K562 (cell line): ENCODE data around the gene DIP2C. TPM values are rescaled to one million over a fixed set of nuclear protein-coding genes. Genes with fewer than 3 reads are reported as not detected.

ENCODE experiments used
- ATAC-seq: fragments of 200-7000 bp; cut with Tn5 transposase; 3 replicates; pipeline ENCODE4 v1.9.1; 2020; ENCODE audit warnings: moderate library complexity
- BruUV-seq: library from RNA; stranded (reverse); fragments of 400-500 nt; replicated peaks from 2 replicates; lab custom pipeline; 2021; lab: Mats Ljungman, UMichigan
- CTCF ChIA-PET: fragments of 300-600 bp; formaldehyde crosslinking; extraction: SDS; loops from one replicate; lab custom pipeline; 2021; ENCODE audit warnings: low intra/inter-chr PET ratio; lab: Yijun Ruan, JAX
- POLR2A ChIA-PET: fragments of 300-600, 350-650 bp; sonication (Branson Sonifier 250); formaldehyde crosslinking; extraction: SDS; loops from one replicate; lab custom pipeline; 2021; ENCODE audit warnings: antibody characterized with exemption, inconsistent platforms; lab: Yijun Ruan, JAX
- DNase-seq, 4 experiments: peaks; one replicate each; pipeline versions ENCODE4 v3.0.0 to v3.0.0-alpha.2; 2011 to 2018; ENCODE audit warnings: low spot score in 3 of 4, mixed read lengths in 3 of 4; ENCODE audit errors: extremely low read depth in 1 of 4
- FAIRE-seq: peaks from 2 replicates; lab custom pipeline; 2011; peaks lifted over from hg19 to GRCh38; lab: Jason Lieb, UNC
- H2AFZ ChIP-seq: 2 replicates; pipeline ENCODE4 v1.6.0; 2011; ENCODE audit warnings: low read depth, low read length, control low read depth, inconsistent platforms
- H3K27ac ChIP-seq: fragments of 200-600 bp; 3 replicates; pipeline ENCODE4 v1.8.0; 2011; ENCODE audit warnings: low read depth, mild to moderate bottlenecking, control low read depth, inconsistent platforms, low read length, moderate library complexity, mixed read lengths; ENCODE audit errors: extremely low read depth
- H3K27me3 ChIP-seq, 2 experiments: fragments of 300-600 bp in 1 of 2; 2 replicates in 1 of 2; 3 replicates in 1 of 2; pipeline versions ENCODE4 v1.6.0 to v1.8.0; 2011; ENCODE audit warnings: inconsistent platforms in 2 of 2, low read length in 2 of 2, mild to moderate bottlenecking in 1 of 2, mixed read lengths in 1 of 2, moderate library complexity in 1 of 2; ENCODE audit not compliant: control insufficient read depth in 2 of 2, insufficient read depth in 2 of 2
- H3K36me3 ChIP-seq: fragments of 300-600 bp; 3 replicates; pipeline ENCODE4 v1.8.0; 2011; ENCODE audit warnings: mild to moderate bottlenecking, low read length, inconsistent platforms; ENCODE audit not compliant: control insufficient read depth, insufficient read depth
- H3K4me1 ChIP-seq, 2 experiments: fragments of 200-600 bp in 1 of 2; replicated peaks in 1 of 2; 2 replicates in 1 of 2; 3 replicates in 1 of 2; pipeline versions ENCODE4 v1.5.1 to v1.8.0; 2011; ENCODE audit warnings: inconsistent platforms in 2 of 2, low read length in 2 of 2, mild to moderate bottlenecking in 1 of 2, mixed read lengths in 1 of 2, moderate library complexity in 1 of 2; ENCODE audit not compliant: control insufficient read depth in 2 of 2, insufficient read depth in 2 of 2
- H3K4me2 ChIP-seq: 2 replicates; pipeline ENCODE4 v1.6.1; 2011; ENCODE audit warnings: low read length, control low read depth, inconsistent platforms, mixed read lengths; ENCODE audit not compliant: insufficient read depth
- H3K4me3 ChIP-seq: fragments of 200-600 bp; sonication (generic), shearing (Covaris generic); 2 replicates; pipeline ENCODE4 v1.5.1; 2016; ENCODE audit warnings: control low read depth, inconsistent platforms
- H3K79me2 ChIP-seq: fragments of 200-600 bp; 3 replicates; pipeline ENCODE4 v1.8.0; 2011; ENCODE audit warnings: low read length, inconsistent platforms; ENCODE audit not compliant: control insufficient read depth, insufficient read depth
- H3K9ac ChIP-seq, 2 experiments: 2 replicates each; pipeline versions ENCODE4 v1.6.0 to v1.6.1; 2011; ENCODE audit warnings: low read depth in 2 of 2, low read length in 2 of 2, control low read depth in 1 of 2, inconsistent platforms in 1 of 2, mild to moderate bottlenecking in 1 of 2, mixed read lengths in 1 of 2; ENCODE audit not compliant: insufficient read depth in 1 of 2
- H3K9me1 ChIP-seq: one replicate; pipeline ENCODE4 v1.6.0; 2011; ENCODE audit warnings: inconsistent platforms, mild to moderate bottlenecking, low read length, moderate library complexity; ENCODE audit not compliant: control insufficient read depth, insufficient read depth
- H3K9me3 ChIP-seq: replicated peaks from 2 replicates; pipeline ENCODE4 v1.5.1; 2011; ENCODE audit warnings: low read depth, low read length, inconsistent platforms; ENCODE audit not compliant: control insufficient read depth, insufficient read depth
- H4K20me1 ChIP-seq: replicated peaks from 2 replicates; pipeline ENCODE4 v1.6.1; 2011; ENCODE audit warnings: low read length, inconsistent platforms, mixed read lengths; ENCODE audit not compliant: control insufficient read depth, insufficient read depth
- ADNP ChIP-seq: fragments of 200-800 bp; sonication (Bioruptor generic); IDR thresholded peaks from 2 replicates; pipeline ENCODE4 v1.6.1; 2016; ENCODE audit warnings: missing genetic modification characterization, missing compliant biosample characterization
- IRF1 ChIP-seq: sonication (generic); formaldehyde crosslinking; IDR thresholded peaks from 2 replicates; pipeline ENCODE4 v1.8.0; 2022; ENCODE audit warnings: missing genetic modification reagents, mild to moderate bottlenecking, borderline replicate concordance
- KDM4B ChIP-seq, 2 experiments: fragments of 450-650 bp in 1 of 2; sonication (generic) in 1 of 2; IDR thresholded peaks; 2 replicates each; pipeline ENCODE4 v1.6.1; 2016 to 2017; ENCODE audit warnings: borderline replicate concordance in 2 of 2, antibody characterized with exemption in 1 of 2, low read depth in 1 of 2, mild to moderate bottlenecking in 1 of 2
- OTX1 ChIP-seq: fragments of 450-650 bp; formaldehyde crosslinking; IDR thresholded peaks from 2 replicates; pipeline ENCODE4 v1.4.0; 2022; ENCODE audit warnings: mild to moderate bottlenecking
- XRCC5 ChIP-seq: fragments of 200-400 bp; formaldehyde crosslinking; IDR thresholded peaks from 2 replicates; pipeline ENCODE4 v1.6.1; 2017; ENCODE audit warnings: low read depth, mild to moderate bottlenecking, low read length
- ZNF146 ChIP-seq: IDR thresholded peaks from one replicate; pipeline ENCODE4 v1.6.1; 2018; ENCODE audit warnings: missing compliant biosample characterization; ENCODE audit not compliant: unreplicated experiment
- ZNF280A ChIP-seq: fragments of 450-650 bp; IDR thresholded peaks from 2 replicates; pipeline ENCODE4 v1.6.1; 2018; ENCODE audit warnings: mild to moderate bottlenecking, low read depth; ENCODE audit not compliant: partially characterized antibody
- ZNF77 ChIP-seq: fragments of 250-450 bp; sonication (Bioruptor Pico); IDR thresholded peaks from 2 replicates; pipeline ENCODE4 v1.5.0; 2020
- ZZZ3 ChIP-seq: fragments of 450-650 bp; IDR thresholded peaks from 2 replicates; pipeline ENCODE4 v1.6.1; 2016; ENCODE audit warnings: antibody characterized with exemption, mild to moderate bottlenecking, moderate library complexity
- WGBS: fragments of 100-300 bp; shearing (Covaris generic); methylation state at CpG from one replicate; pipeline ENCODE4 v1.1.6; 2016; ENCODE audit warnings: low coverage, mixed read lengths; ENCODE audit not compliant: insufficient coverage; ENCODE audit errors: missing lambda C conversion rate; 5-methylcytosine and 5-hydroxymethylcytosine counted together
- in situ Hi-C: fragments of 300-500 bp; cut with MboI; formaldehyde crosslinking; loops from 4 replicates; pipeline ENCODE4 v1.15.0; 2018; ENCODE audit warnings: inconsistent platforms, mixed read lengths
- intact Hi-C: fragments of 100-400 bp; cut with micrococcal nuclease; formaldehyde crosslinking; loops from 2 replicates; pipeline ENCODE4 v1.14.2; 2022
- polyA plus RNA-seq, 8 experiments: library from polyadenylated mRNA; depleted of rRNA in 4 of 8; stranded (reverse) in 5 of 8; unstranded in 3 of 8; fragments of >200 nt; fragmentation: Nextera tagmentation in 2 of 8; fragmentation: Illumina TruSeq in 1 of 8; extraction: Ambion mirVana in 2 of 8; extraction: Trizol in 1 of 8; gene quantifications; 2 replicates each; pipeline versions ENCODE4 v1.2.1 to v1.2.3, GENCODE V29; 2011 to 2014; ENCODE audit warnings: inconsistent platforms in 1 of 8, missing spikeins in 1 of 8
- total RNA-seq, 7 experiments: library from RNA; depleted of rRNA in 6 of 7; stranded (reverse); fragments of >200 nt in 6 of 7; fragmentation: Illumina TruSeq in 2 of 7; extraction: Trizol in 2 of 7; gene quantifications; 2 replicates each; pipeline versions ENCODE4 v1.2.1 to v1.2.3, GENCODE V29; 2011 to 2021; ENCODE audit warnings: low replicate concordance in 1 of 7
- TF ChIP-seq, protein P1 (sequence below): fragments of 250-450 bp; sonication (Bioruptor Pico); IDR thresholded peaks from 2 replicates; pipeline ENCODE4 v1.4.0; 2020; ENCODE audit warnings: mild to moderate bottlenecking, moderate library complexity

Gene DIP2C
- total and polyA plus RNA-seq, 9 of the 15 experiments (the other 6 are each of a cell fraction or from before 2014, with no cell fraction given), result 0.01 TPM; not detected in 8

DNA sequence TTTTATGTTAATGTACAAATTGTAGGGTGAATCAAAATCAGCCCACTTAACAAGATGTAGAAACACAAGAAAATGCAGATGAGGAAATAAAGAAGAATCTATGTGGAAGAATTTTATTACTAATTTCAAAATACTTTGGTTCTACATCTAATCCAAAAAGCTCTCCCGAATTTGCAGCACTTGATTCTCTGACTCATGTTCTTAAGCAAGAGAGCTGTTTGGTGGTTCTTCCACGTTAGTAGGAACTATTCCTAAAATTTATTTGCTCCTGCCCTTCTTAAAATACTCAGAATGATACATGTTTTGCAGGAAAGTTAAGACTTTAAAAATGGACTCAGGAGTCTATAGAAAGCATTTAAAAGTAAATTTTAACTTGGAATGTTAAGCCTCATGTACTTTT is 462.5 kb downstream of the DIP2C start:
- Histone ChIP-seq H3K9me1 (no peaks in the 10 kb centered on the region), H3K36me3 (no peaks in the 10 kb centered on the region), H3K9ac (no peak overlapping the region), H3K27ac (no peak overlapping the region), H3K9me3 (no peaks in the 10 kb centered on the region), H3K27me3 (no peaks in the 10 kb centered on the region), H3K4me3 (no peak overlapping the region), H3K4me2 (no peak overlapping the region), H4K20me1 (no peaks in the 10 kb centered on the region), H2AFZ (no peak overlapping the region), H3K79me2 (no peaks in the 10 kb centered on the region), H3K4me1 (no peaks in the 10 kb centered on the region)
- ChIA-PET CTCF (no interaction called here), POLR2A (no interaction called here)
- in situ Hi-C loops (no loop called here), intact Hi-C loops (no loop called here)
- ATAC-seq (no peak), DNase-seq (no peak), FAIRE-seq (no peak)
- TF ChIP-seq OTX1 (CRISPR knock-in tag), result no peak
- no TSS peak for BruUV-seq
- 7% methylated on average over 2 of the region's 2 CpGs for WGBS

GRCh38 chr10:226018-226417 is 463.4 kb downstream of the DIP2C start:
- Histone ChIP-seq H3K4me1 (no peaks in the 10 kb centered on the region), H3K4me2 (no peak overlapping the region), H3K9ac (no peak overlapping the region), H2AFZ (no peak overlapping the region), H4K20me1 (no peaks in the 10 kb centered on the region), H3K27ac (no peak overlapping the region), H3K9me1 (no peaks in the 10 kb centered on the region), H3K27me3 (no peaks in the 10 kb centered on the region), H3K79me2 (no peaks in the 10 kb centered on the region), H3K36me3 (no peaks in the 10 kb centered on the region), H3K4me3 (no peak overlapping the region), H3K9me3 (no peaks in the 10 kb centered on the region)
- BruUV-seq, result no TSS peak
- in situ Hi-C loops (no loop called here), intact Hi-C loops (no loop called here)
- DNase-seq (no peak), ATAC-seq (no peak), FAIRE-seq (no peak)
- ChIA-PET POLR2A (no interaction called here), CTCF (no interaction called here)
- 27% methylated on average over 2 of the region's 2 CpGs for WGBS
- TF ChIP-seq, protein P1, sequence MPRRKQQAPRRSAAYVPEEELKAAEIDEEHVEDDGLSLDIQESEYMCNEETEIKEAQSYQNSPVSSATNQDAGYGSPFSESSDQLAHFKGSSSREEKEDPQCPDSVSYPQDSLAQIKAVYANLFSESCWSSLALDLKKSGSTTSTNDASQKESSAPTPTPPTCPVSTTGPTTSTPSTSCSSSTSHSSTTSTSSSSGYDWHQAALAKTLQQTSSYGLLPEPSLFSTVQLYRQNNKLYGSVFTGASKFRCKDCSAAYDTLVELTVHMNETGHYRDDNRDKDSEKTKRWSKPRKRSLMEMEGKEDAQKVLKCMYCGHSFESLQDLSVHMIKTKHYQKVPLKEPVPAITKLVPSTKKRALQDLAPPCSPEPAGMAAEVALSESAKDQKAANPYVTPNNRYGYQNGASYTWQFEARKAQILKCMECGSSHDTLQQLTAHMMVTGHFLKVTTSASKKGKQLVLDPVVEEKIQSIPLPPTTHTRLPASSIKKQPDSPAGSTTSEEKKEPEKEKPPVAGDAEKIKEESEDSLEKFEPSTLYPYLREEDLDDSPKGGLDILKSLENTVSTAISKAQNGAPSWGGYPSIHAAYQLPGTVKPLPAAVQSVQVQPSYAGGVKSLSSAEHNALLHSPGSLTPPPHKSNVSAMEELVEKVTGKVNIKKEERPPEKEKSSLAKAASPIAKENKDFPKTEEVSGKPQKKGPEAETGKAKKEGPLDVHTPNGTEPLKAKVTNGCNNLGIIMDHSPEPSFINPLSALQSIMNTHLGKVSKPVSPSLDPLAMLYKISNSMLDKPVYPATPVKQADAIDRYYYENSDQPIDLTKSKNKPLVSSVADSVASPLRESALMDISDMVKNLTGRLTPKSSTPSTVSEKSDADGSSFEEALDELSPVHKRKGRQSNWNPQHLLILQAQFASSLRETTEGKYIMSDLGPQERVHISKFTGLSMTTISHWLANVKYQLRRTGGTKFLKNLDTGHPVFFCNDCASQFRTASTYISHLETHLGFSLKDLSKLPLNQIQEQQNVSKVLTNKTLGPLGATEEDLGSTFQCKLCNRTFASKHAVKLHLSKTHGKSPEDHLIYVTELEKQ, result no peak
- TF ChIP-seq ADNP (no peak), XRCC5 (no peak), ZNF77 (CRISPR knock-in tag) (no peak), ZNF280A (no peak), IRF1 (CRISPR knock-in tag) (no peak), ZNF146 (no peak), ZZZ3 (no peak), KDM4B (IDR thresholded peaks at IDR 0.05; ENCODE audit: borderline replicate concordance in 2 of 2, low read depth in 1 of 2) (no peak)
